H9 (cell line): Measurements from ENCODE around the gene SRBD1. TPM values are rescaled to one million over a fixed set of nuclear protein-coding genes. Genes with fewer than 3 reads are reported as not detected.

Source experiments
- DNase-seq: peaks from one replicate; pipeline ENCODE4 v3.0.0-alpha.2; 2017
- H2AFZ ChIP-seq: one replicate; pipeline ENCODE4 v1.6.1; 2013; ENCODE audit warnings: mild to moderate bottlenecking, low read length, control low read depth, moderate library complexity
- H2AK5ac ChIP-seq: 2 replicates; pipeline ENCODE4 v1.6.1; 2013; ENCODE audit warnings: low read length, control low read depth, mixed read lengths; ENCODE audit not compliant: insufficient read length
- H2BK120ac ChIP-seq: one replicate; pipeline ENCODE4 v1.6.1; 2013; ENCODE audit warnings: low read depth, mild to moderate bottlenecking, low read length, control low read depth, inconsistent platforms; ENCODE audit not compliant: poor library complexity, severe bottlenecking
- H2BK12ac ChIP-seq: 2 replicates; pipeline ENCODE4 v1.6.1; 2013; ENCODE audit warnings: low read length, control low read depth, mixed read lengths, low read depth; ENCODE audit not compliant: insufficient read length
- H2BK15ac ChIP-seq: 2 replicates; pipeline ENCODE4 v1.6.1; 2013; ENCODE audit warnings: low read depth, low read length, control low read depth
- H2BK20ac ChIP-seq: one replicate; pipeline ENCODE4 v1.6.1; 2013; ENCODE audit warnings: low read depth, mild to moderate bottlenecking, low read length, control low read depth, inconsistent platforms; ENCODE audit not compliant: poor library complexity, severe bottlenecking
- H2BK5ac ChIP-seq: 2 replicates; pipeline ENCODE4 v1.6.1; 2013; ENCODE audit warnings: low read length, control low read depth, mixed read lengths; ENCODE audit not compliant: insufficient read length
- H3K14ac ChIP-seq: 2 replicates; pipeline ENCODE4 v1.6.1; 2013; ENCODE audit warnings: low read length, control low read depth; ENCODE audit not compliant: insufficient read depth
- H3K18ac ChIP-seq: 2 replicates; pipeline ENCODE4 v1.6.1; 2013; ENCODE audit warnings: low read depth, mild to moderate bottlenecking, mixed read lengths, low read length, control low read depth; ENCODE audit not compliant: insufficient read length
- H3K23ac ChIP-seq: 2 replicates; pipeline ENCODE4 v1.6.1; 2013; ENCODE audit warnings: low read length, control low read depth, mixed read lengths, low read depth; ENCODE audit not compliant: insufficient read length
- H3K23me2 ChIP-seq: 2 replicates; pipeline ENCODE4 v1.6.1; 2013; ENCODE audit warnings: low read depth, mild to moderate bottlenecking, mixed read lengths, low read length, control low read depth; ENCODE audit not compliant: insufficient read length, poor library complexity, severe bottlenecking
- H3K27ac ChIP-seq: 2 replicates; pipeline ENCODE4 v1.5.1; 2013; ENCODE audit warnings: low read length, control low read depth, mixed read lengths, low read depth; ENCODE audit not compliant: insufficient read length
- H3K27me3 ChIP-seq: 2 replicates; pipeline ENCODE4 v1.6.1; 2013; ENCODE audit warnings: low read length, control low read depth, inconsistent platforms; ENCODE audit not compliant: insufficient read depth
- H3K4ac ChIP-seq: 2 replicates; pipeline ENCODE4 v1.6.1; 2013; ENCODE audit warnings: low read depth, mild to moderate bottlenecking, control low read depth, inconsistent platforms, low read length, moderate library complexity
- H3K4me1 ChIP-seq: 2 replicates; pipeline ENCODE4 v1.6.1; 2013; ENCODE audit warnings: low read length, control low read depth, inconsistent platforms; ENCODE audit not compliant: insufficient read depth
- H3K4me2 ChIP-seq: 2 replicates; pipeline ENCODE4 v1.6.1; 2013; ENCODE audit warnings: low read length, control low read depth, mixed read lengths; ENCODE audit not compliant: insufficient read length, insufficient read depth
- H3K56ac ChIP-seq: 2 replicates; pipeline ENCODE4 v1.6.1; 2013; ENCODE audit warnings: low read depth, mild to moderate bottlenecking, mixed read lengths, low read length, control low read depth; ENCODE audit not compliant: insufficient read length
- H3K79me1 ChIP-seq: 2 replicates; pipeline ENCODE4 v1.6.1; 2013; ENCODE audit warnings: low read depth, mild to moderate bottlenecking, moderate library complexity, low read length, control low read depth, inconsistent platforms; ENCODE audit not compliant: insufficient read depth, poor library complexity, severe bottlenecking
- H3K79me2 ChIP-seq: 2 replicates; pipeline ENCODE4 v1.6.1; 2013; ENCODE audit warnings: low read length, control low read depth, inconsistent platforms; ENCODE audit not compliant: insufficient read depth
- H3K9ac ChIP-seq: 2 replicates; pipeline ENCODE4 v1.6.1; 2013; ENCODE audit warnings: low read length, control low read depth, mixed read lengths; ENCODE audit not compliant: insufficient read length; ENCODE audit errors: extremely low read depth
- H3K9me3 ChIP-seq: one replicate; pipeline ENCODE4 v1.6.1; 2013; ENCODE audit warnings: low read depth, low read length, inconsistent platforms; ENCODE audit not compliant: control insufficient read depth
- H3T11ph ChIP-seq: one replicate; pipeline ENCODE4 v1.6.1; 2013; ENCODE audit warnings: mild to moderate bottlenecking, low read length, control low read depth, inconsistent platforms
- H4K20me1 ChIP-seq: one replicate; pipeline ENCODE4 v1.6.1; 2013; ENCODE audit not compliant: control insufficient read depth, insufficient read length, insufficient read depth
- H4K5ac ChIP-seq: 2 replicates; pipeline ENCODE4 v1.6.1; 2013; ENCODE audit warnings: low read depth, mild to moderate bottlenecking, mixed read lengths, low read length, control low read depth; ENCODE audit not compliant: insufficient read length
- H4K8ac ChIP-seq: replicated peaks from 2 replicates; pipeline ENCODE4 v1.6.1; 2013; ENCODE audit warnings: low read length, control low read depth, mixed read lengths, low read depth; ENCODE audit not compliant: insufficient read length
- H4K91ac ChIP-seq: 2 replicates; pipeline ENCODE4 v1.6.1; 2013; ENCODE audit warnings: low read depth, mild to moderate bottlenecking, moderate library complexity, mixed read lengths, low read length, control low read depth; ENCODE audit not compliant: insufficient read length
- H3K27ac Mint-ChIP-seq, 3 experiments: 2 replicates in 2 of 3; 3 replicates in 1 of 3; pipeline ENCODE4 v1.8.0; 2020 to 2021; ENCODE audit warnings: mixed read lengths in 3 of 3, mild to moderate bottlenecking in 1 of 3, moderate library complexity in 1 of 3
- H3K27me3 Mint-ChIP-seq: 2 replicates; pipeline ENCODE4 v1.8.0; 2021; ENCODE audit warnings: low read depth, mild to moderate bottlenecking, moderate library complexity, mixed read lengths
- H3K36me3 Mint-ChIP-seq, 3 experiments: 2 replicates in 2 of 3; 3 replicates in 1 of 3; pipeline ENCODE4 v1.8.0; 2020 to 2021; ENCODE audit warnings: low read depth in 3 of 3, mixed read lengths in 3 of 3; ENCODE audit not compliant: insufficient read depth in 1 of 3
- H3K4me1 Mint-ChIP-seq, 2 experiments: 2 replicates each; pipeline ENCODE4 v1.8.0; 2020; ENCODE audit warnings: mixed read lengths in 2 of 2
- H3K4me3 Mint-ChIP-seq, 2 experiments: 2 replicates in 1 of 2; 3 replicates in 1 of 2; pipeline ENCODE4 v1.8.0; 2020 to 2021; ENCODE audit warnings: mild to moderate bottlenecking in 2 of 2, mixed read lengths in 2 of 2, moderate library complexity in 1 of 2
- H3K9me3 Mint-ChIP-seq, 2 experiments: 2 replicates in 1 of 2; 3 replicates in 1 of 2; pipeline ENCODE4 v1.8.0; 2020; ENCODE audit warnings: mild to moderate bottlenecking in 2 of 2, mixed read lengths in 2 of 2, moderate library complexity in 1 of 2
- CTCF ChIP-seq: fragments of 200-600 bp; sonication (generic); conservative IDR thresholded peaks from 3 replicates; pipeline ENCODE4 v1.8.0; 2021; ENCODE audit warnings: antibody characterized with exemption, mild to moderate bottlenecking
- WGBS: extraction: QIAGEN DNeasy Blood & Tissue Kit; methylation state at CpG from one replicate; pipeline ENCODE4 v1.1.7; 2013; ENCODE audit warnings: missing lambda C conversion rate, low lambda C conversion rate, mixed read lengths; ENCODE audit not compliant: insufficient read length; ENCODE audit errors: extremely low coverage; 5-methylcytosine and 5-hydroxymethylcytosine counted together
- total RNA-seq: library from RNA; stranded (reverse); gene quantifications from 2 replicates; pipeline ENCODE4 v1.2.1, GENCODE V29; 2021

Gene SRBD1
- total RNA-seq, 1 experiment from 2014 or later = 18.3 TPM

GRCh38 chr2:45468279-45468678, 142.8 kb downstream of the SRBD1 start:
- Histone ChIP-seq H3T11ph (no peak overlapping the region), H3K23ac (no peak overlapping the region), H3K4me2 (no peak overlapping the region), H3K56ac (no peak overlapping the region), H3K27me3 (no peaks in the 10 kb centered on the region), H4K8ac (no peak overlapping the region), H2BK20ac (no peak overlapping the region), H4K5ac (no peak overlapping the region), H2BK120ac (no peak overlapping the region), H3K79me1 (no peaks in the 10 kb centered on the region), H4K91ac (no peak overlapping the region), H3K9me3 (no peaks in the 10 kb centered on the region), H3K23me2 (no peaks in the 10 kb centered on the region), H4K20me1 (no peaks in the 10 kb centered on the region), H3K79me2 (no peaks in the 10 kb centered on the region), H3K4me1 (peaks cover 3% of the 10 kb centered on the region; the same call in 1 of the 2 replicates), H2BK12ac (no peak overlapping the region), H3K14ac (no peak overlapping the region), H2AK5ac (no peak overlapping the region), H3K18ac (no peak overlapping the region), H3K27ac (no peak overlapping the region), H3K4ac (no peak overlapping the region), H3K9ac (no peak overlapping the region), H2BK15ac (no peak overlapping the region), H2AFZ (no peak overlapping the region), H2BK5ac (no peak overlapping the region)
- Mint-ChIP-seq H3K36me3 (no peaks in the 10 kb centered on the region; a peak in 1 of 7 replicates), H3K9me3 (no peaks in the 10 kb centered on the region), H3K4me1 (peaks cover 51 to 61% of the 10 kb centered on the region in 2 experiments), H3K4me3 (no peak overlapping the region), H3K27me3 (no peaks in the 10 kb centered on the region), H3K27ac (no peak overlapping the region)
- no CpG with 5 or more reads among the region's 4 CpGs for WGBS
- no peak for TF ChIP-seq CTCF
- no peak for DNase-seq
